Activated T-cell treated with anti-CD3 and anti-CD28 coated beads for 4 hours (primary cell): ENCODE measurements around the gene BID.
"Not testable (repeated sequence)": the region's sequence is repeated elsewhere in the genome, so short reads cannot be mapped to it uniquely, and the experiment has no call there.

Experiments used
- DNase-seq: peaks from one replicate; pipeline ENCODE4 v3.0.0-alpha.2; 2020

Gene BID

GRCh38 chr22:17698276-17698675 is 76.0 kb downstream of the BID start:
- DNase-seq: not testable (repeated sequence)

- not testable (repeated sequence) for DNase-seq
These were observed 77.1 kb downstream of the BID start for GRCh38 chr22:17697196-17697595.

DNA sequence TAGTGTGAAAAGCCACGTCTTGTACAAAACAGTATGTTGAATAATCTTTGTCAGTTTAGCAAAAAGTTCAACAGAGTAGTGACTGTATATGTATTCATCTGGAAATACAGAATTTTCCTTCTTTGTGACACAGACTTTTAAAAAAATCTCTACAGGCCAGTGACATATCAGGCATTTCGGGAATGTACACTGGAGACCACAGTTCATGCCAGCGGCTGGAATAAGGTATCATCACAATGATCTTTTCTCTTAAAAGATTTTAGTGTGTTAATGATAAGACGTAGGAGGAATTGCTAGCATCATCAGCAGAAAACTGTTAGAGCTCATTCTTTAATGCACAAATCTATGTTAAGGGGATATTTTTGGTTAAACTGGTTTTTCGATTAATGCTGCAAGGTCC is 78.3 kb downstream of the BID start:
- DNase-seq: no peak

DNA sequence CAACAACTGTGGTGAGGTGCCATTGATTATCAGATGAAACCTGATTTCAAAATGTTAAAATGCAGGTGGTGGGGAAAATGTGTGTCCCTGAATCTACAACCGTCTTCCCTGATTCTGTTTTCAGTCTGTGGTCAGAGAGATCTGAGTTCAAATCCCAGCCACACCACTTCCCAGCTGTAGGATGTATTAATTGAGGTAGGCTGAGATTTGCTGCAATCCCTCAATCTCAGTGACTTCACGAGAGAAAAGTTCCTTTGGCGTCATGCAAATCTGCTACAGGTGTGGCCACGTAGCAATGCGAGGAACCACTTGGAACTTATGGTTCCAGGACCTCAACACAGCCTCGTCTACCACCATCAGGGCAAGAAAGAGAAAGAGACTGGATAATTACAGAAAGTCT is 79.5 kb downstream of the BID start:
- no peak for DNase-seq

- no peak for DNase-seq
These were observed 80.1 kb downstream of the BID start for GRCh38 chr22:17694193-17694592.

DNA sequence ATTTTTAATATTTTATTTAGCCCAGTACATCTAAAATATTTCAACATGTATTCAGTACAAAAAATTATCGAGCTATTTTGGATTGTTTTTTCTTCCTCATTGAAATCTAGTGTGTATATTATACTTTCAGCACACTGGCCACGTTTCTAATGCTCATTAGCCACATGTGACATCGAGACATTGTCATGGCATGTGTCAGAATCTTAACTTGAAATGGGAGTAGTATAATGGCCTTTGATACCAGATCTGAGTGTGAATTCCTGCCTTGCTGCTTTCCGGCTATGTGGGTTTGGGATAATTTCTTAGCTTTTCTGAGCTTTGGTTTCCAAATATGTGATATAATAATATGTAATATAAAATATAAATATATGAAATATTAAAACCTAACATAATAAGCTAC is 81.4 kb downstream of the BID start:
- DNase-seq: no peak

DNA sequence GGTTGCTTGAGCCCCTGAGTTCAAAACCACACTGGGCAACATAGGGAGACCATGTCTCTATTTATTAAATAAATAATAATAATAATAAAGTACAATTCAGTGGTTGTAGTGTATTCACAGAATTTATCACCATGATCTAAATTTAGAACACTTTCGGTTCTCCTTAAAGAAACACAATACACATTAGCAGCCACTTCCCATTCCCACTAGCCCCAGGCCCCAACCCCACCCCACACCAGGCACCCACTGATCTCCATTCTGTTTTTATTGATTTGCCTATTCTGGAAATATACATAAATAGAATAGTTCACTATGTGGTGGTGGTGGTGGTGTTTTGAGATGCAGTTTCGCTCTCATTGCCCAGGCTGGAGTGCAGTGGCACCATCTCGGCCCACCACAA is 90.0 kb downstream of the BID start:
- DNase-seq: no peak
